Endothelial cell (in vitro differentiated cells): ENCODE data around the gene RTCA. TPM values are rescaled to one million over a fixed set of nuclear protein-coding genes. Genes with fewer than 3 reads are reported as not detected.

Experiments used
- DNase-seq: peaks from one replicate; pipeline ENCODE4 v3.0.0; 2021; ENCODE audit warnings: low spot score
- H3K27ac Mint-ChIP-seq: one replicate; pipeline ENCODE4 v1.8.0; 2021; ENCODE audit warnings: mixed read lengths, inconsistent platforms; ENCODE audit not compliant: unreplicated experiment
- H3K27me3 Mint-ChIP-seq: one replicate; pipeline ENCODE4 v1.8.0; 2021; ENCODE audit warnings: mild to moderate bottlenecking, moderate library complexity, mixed read lengths, inconsistent platforms; ENCODE audit not compliant: unreplicated experiment
- H3K36me3 Mint-ChIP-seq: one replicate; pipeline ENCODE4 v1.8.0; 2021; ENCODE audit warnings: mild to moderate bottlenecking, low read depth, mixed read lengths, inconsistent platforms; ENCODE audit not compliant: unreplicated experiment
- H3K4me1 Mint-ChIP-seq: one replicate; pipeline ENCODE4 v1.8.0; 2021; ENCODE audit warnings: mild to moderate bottlenecking, mixed read lengths, inconsistent platforms; ENCODE audit not compliant: unreplicated experiment
- H3K4me3 Mint-ChIP-seq: one replicate; pipeline ENCODE4 v1.8.0; 2021; ENCODE audit warnings: mild to moderate bottlenecking, mixed read lengths, inconsistent platforms; ENCODE audit not compliant: unreplicated experiment
- H3K9me3 Mint-ChIP-seq: one replicate; pipeline ENCODE4 v1.8.0; 2021; ENCODE audit warnings: mixed read lengths, inconsistent platforms; ENCODE audit not compliant: unreplicated experiment
- CTCF ChIP-seq: fragments of 200-600 bp; sonication (generic); IDR thresholded peaks from one replicate; pipeline ENCODE4 v1.5.0; 2021; ENCODE audit warnings: antibody characterized with exemption; ENCODE audit not compliant: unreplicated experiment
- total RNA-seq: library from RNA; stranded (reverse); fragmentation: NEBNext Ultra II Directional; extraction: Animal tissue kit (Norgen Biotek cat#: 25700); gene quantifications from one replicate; pipeline ENCODE4 v1.2.1, GENCODE V29; 2021; ENCODE audit not compliant: unreplicated experiment

The RTCA gene
- total RNA-seq, 1 donor from 2014 or later = 46.3 TPM

- Mint-ChIP-seq H3K36me3 (peaks cover 28% of the 10 kb centered on the region), H3K27ac (no peak overlapping the region), H3K4me1 (peaks cover 6% of the 10 kb centered on the region), H3K27me3 (no peaks in the 10 kb centered on the region), H3K9me3 (no peaks in the 10 kb centered on the region), H3K4me3 (no peak overlapping the region)
- TF ChIP-seq CTCF = no peak
- DNase-seq = no peak
These were observed 31.6 kb upstream of the RTCA start for GRCh38 chr1:100234432-100234831.

- no peak overlapping the region for H3K4me3 Mint-ChIP-seq
- TF ChIP-seq CTCF = no peak
These were observed 28.9 kb upstream of the RTCA start for GRCh38 chr1:100237091-100237490.

GRCh38 chr1:100239961-100240360, 26.1 kb upstream of the RTCA start:
- no peak for TF ChIP-seq CTCF
- Mint-ChIP-seq H3K4me3 (no peak overlapping the region), H3K9me3 (no peaks in the 10 kb centered on the region), H3K4me1 (no peaks in the 10 kb centered on the region), H3K36me3 (peaks cover 20% of the 10 kb centered on the region), H3K27ac (no peak overlapping the region), H3K27me3 (no peaks in the 10 kb centered on the region)
- DNase-seq = no peak

More at GRCh38 chr1:100237091-100237490, 28.9 kb upstream of the RTCA start:
- H3K9me3 Mint-ChIP-seq = no peaks in the 10 kb centered on the region
- peaks cover 3% of the 10 kb centered on the region for H3K4me1 Mint-ChIP-seq
- peaks cover 24% of the 10 kb centered on the region for H3K36me3 Mint-ChIP-seq
- no peak for DNase-seq
- no peaks in the 10 kb centered on the region for H3K27me3 Mint-ChIP-seq
- no peak overlapping the region for H3K27ac Mint-ChIP-seq

GRCh38 chr1:100240631-100241030, 25.4 kb upstream of the RTCA start:
- Mint-ChIP-seq H3K4me3 (no peak overlapping the region), H3K27me3 (no peaks in the 10 kb centered on the region), H3K9me3 (no peaks in the 10 kb centered on the region), H3K27ac (no peak overlapping the region), H3K36me3 (peaks cover 20% of the 10 kb centered on the region), H3K4me1 (no peaks in the 10 kb centered on the region)
- DNase-seq = no peak
- TF ChIP-seq CTCF = no peak

- no peak for TF ChIP-seq CTCF
- Mint-ChIP-seq H3K9me3 (no peaks in the 10 kb centered on the region), H3K4me1 (no peaks in the 10 kb centered on the region), H3K27me3 (no peaks in the 10 kb centered on the region), H3K36me3 (no peaks in the 10 kb centered on the region), H3K27ac (no peak overlapping the region), H3K4me3 (peak overlapping the region; percentile 4)
- DNase-seq = no peak
These were observed 19.3 kb upstream of the RTCA start for GRCh38 chr1:100246738-100247137.
